Kidney glomerular epithelial cell (primary cell): ENCODE results near the gene ZNF248.
"Not testable (repeated sequence)": the region's sequence is repeated elsewhere in the genome, so short reads cannot be mapped to it uniquely, and the experiment has no call there.

Experiments used
- DNase-seq: peaks from one replicate; lab custom pipeline; 2025; lab: John Stamatoyannopoulos, UW

The ZNF248 gene

GRCh38 chr10:37857287-37858211 is at the start of gene ZNF248:
Gene ZNF248, minus strand, starts transcription at chr10:37857610. Its CDS starts 1,300 bp downstream, at chr10:37856310.
- DNase-seq: peak; percentile 87

GRCh38 chr10:37906382-37906781 is 49.0 kb upstream of the ZNF248 start:
- DNase-seq: no peak

DNA sequence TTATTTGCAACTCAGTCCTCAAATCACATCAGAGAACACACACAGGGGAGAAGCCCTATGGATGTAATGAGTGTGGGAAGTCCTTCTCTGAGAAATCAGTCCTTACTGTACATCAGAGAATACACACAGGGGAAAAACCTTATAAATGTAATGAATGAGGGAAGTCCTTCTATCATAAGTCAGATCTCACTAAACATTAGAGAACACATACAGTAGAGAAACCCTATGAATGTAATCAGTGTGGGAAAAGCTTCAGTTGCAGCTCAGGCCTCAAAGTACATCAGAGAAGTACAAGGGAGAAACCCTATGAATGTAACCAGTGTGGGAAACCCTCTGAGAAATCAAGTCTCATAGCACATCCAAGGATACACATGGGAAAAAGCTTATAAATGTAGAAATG is 39.0 kb upstream of the ZNF248 start:
- DNase-seq: no peak

GRCh38 chr10:37895674-37896073 is 38.3 kb upstream of the ZNF248 start:
- no peak for DNase-seq

DNA sequence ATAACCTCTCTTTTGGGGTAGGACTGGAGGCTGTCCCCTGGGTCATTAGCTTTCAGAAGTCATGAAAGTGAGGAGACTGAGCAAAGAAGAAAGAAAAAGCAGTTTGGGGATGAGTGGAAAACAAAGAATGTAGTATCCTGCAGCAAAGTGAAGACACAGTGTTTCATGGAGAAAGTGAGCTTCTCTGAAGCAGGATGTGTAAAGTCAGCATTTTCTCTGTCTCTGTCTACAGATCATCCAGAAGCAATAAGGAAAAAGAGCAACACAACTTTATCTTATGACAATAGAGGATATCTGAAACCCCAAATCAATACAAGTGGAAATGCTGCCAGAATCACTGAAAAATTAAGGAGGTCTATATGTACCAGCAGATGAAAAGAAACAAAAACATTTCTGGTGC is 28.4 kb upstream of the ZNF248 start:
- DNase-seq: no peak

- DNase-seq: no peak
These were observed 15.5 kb upstream of the ZNF248 start for GRCh38 chr10:37872955-37873354.

DNA sequence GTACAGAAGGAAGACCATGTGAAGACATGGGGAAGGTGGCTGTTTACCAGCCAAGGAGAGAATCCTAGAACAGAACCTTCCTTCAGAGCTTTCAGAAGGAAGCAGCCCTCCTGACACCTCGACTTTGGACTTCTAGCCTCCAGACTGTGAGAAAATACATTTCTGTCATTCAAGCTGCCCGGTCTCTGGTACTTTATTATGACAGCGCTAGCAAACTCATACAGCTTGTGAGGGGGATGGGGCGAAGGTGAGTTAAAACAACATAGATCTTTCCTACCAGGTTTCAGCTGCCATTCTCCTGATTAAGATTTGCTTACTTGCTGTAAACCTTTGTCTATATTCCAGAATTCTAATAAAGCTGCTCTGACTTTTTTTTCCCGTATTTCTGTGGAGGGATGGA is 14.9 kb upstream of the ZNF248 start:
- DNase-seq: no peak

DNA sequence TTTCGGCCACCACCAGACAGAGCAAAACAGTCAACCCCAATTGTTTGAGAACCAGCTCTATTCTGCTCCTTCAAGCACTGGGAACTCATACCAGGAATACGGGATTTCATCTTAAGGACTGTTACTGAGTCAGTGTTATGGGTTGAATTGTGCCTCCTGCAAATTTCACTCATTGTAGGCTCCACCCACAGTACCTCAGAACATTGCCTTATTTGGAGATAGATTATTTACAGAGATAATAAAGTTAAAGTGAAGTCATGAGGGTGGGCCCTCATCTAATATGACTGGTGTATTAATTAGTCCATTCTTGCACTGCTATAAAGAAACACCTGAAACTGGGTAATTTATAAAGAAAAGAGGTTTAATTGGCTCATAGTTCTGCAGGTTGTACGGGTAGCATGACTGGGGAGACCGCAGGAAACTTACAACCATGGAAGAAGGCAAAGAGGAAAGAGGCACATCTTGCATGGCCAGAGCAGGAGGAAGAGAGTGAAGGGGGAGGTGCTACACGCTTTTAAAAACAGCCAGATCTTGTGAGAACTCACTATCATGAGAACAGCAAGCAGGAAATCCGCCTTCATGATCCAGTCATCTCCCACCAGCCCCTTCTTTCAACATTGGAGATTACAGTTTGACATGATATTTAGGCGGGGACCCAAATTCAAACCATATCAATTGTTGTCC is 14.3 kb upstream of the ZNF248 start:
- DNase-seq: no peak

GRCh38 chr10:37871143-37871542 is 13.7 kb upstream of the ZNF248 start:
- DNase-seq: no peak

GRCh38 chr10:37868796-37869195 is 11.4 kb upstream of the ZNF248 start:
- no peak for DNase-seq

DNA sequence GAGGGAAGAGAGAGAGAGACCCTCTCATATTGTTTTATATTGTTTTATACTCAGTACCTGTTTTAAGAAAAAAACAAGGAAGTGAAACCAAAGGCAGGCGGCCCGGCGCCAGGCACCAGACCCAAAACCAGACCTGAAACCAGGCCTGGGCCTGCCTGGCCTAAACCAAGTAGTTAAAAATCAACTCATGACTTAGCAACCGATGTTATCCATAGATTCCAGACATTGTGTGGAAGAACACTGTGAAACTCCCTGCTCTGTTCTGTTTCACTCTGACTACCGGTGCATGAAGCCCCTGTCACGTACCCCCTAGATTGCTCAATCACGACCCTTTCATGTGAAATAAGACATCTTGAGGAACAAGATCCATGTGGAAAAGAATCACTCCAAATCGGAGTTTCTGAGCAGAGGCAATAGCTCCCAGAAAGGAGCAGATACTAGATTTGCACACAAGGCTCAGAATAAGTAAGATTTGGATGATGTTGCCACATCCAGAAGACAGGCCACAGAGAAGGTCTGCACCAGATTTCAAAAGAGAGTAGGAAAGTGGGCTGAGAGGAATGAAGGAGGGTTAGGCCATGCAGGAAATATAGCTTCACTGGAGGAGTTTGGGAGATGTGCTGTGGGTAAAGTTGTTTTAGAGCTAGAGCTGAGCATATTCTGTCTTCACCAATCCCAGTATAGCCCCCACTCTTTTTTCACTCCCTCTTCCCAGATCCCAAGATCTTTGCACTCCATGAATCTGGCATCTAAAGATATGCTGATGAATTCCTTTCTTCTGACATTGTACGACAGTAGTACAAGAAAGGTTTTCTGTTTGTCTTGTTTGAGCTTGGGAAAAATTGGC is 8.8 kb upstream of the ZNF248 start:
- no peak for DNase-seq

DNA sequence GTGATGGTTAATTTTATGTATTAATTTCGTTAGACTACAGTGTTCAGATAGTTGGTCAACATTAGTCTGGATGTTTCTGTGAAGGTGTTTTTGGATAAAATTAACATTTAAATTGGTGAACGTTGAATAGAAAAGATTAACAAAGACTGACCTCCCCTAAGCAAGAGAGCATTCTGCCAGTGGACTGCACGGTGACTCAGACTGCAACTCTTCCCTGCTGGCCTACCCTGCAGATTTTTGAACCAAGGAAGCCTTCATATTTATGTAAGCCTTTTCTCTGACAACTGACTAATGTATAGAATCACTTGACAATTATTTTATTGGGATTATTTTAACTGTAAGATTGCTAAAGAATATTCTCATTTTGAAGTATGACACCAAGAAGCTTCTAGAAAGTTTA is 7.9 kb upstream of the ZNF248 start:
- no peak for DNase-seq

DNA sequence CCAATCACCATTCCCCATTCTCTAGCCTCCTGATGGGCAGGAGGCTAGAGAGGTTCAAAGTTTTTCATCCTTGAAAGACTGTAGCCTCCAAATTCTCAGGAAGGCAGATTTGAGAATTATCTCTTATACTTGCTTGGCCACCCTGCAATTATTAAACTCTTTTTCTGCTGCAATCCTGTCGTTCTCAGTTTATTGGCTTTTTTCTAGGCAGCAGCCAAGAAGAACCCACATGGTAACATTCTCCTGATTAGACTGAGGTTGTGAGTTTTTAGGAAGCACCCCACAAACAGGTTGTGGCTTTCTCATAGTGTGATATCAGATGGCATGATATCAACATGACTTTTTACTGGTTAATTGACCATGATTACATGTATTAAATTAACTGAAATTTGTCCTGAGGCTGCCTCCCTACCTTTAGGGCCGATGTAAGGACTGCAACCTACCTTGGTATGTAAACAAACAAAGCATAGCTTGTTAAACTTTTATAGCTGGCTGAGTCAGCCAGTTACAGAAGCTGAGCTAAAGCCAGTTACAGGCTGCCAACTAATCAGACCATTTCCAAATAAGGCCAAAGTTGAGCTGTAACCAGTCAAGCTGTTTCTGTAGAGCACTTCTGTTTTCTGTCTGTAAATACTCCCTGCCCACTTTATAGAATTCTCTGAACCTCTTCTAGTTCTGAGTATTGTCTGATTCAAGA is 3.2 kb upstream of the ZNF248 start:
- DNase-seq: peak; percentile 16

DNA sequence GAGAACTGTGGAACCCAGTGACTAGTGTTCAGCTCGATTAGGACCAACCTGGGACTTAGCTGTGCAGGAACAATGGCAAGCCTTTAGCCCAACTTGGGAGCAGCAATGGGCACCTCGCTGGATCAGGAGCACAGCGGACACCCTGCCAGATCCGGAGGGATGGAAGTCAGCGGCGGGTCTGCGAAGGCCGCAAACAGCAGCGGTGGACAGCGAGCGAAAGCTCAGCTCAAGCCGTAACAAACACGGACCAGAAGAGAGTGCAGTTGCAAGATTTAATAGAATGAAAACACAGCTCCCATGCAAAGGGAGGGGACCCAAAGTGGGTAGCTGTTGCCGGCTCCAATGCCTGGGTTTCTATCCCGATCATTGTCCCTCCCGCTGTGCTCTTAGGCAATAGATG is 1.9 kb upstream of the ZNF248 start:
- DNase-seq: not testable (repeated sequence)

DNA sequence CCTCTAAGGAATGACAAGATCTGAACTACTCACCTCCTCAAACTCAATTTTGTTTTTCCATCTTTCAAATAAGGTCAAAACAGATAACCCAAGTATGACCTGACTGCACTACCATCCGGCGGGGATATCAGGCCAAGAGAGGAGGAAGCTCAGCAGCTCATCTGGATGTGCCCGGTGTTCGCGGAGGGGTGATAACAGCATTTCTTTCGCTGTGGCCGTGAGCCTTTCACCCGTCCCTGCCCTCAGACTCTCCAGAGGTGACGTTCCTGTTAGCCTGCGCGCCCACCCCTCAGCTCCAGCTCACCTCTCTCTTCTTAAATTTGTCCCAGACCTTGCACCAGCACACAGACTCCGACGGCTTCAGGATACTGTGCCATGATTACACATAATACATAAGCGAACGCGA is 526 bp downstream of the ZNF248 start:
- DNase-seq: peak; percentile 52

- no peak for DNase-seq
These were observed 1.8 kb downstream of the ZNF248 start for GRCh38 chr10:37855636-37856035.

- DNase-seq: no peak
These were observed 2.8 kb downstream of the ZNF248 start for GRCh38 chr10:37854626-37855025.

GRCh38 chr10:37844644-37845043 is 12.8 kb downstream of the ZNF248 start:
- no peak for DNase-seq

DNA sequence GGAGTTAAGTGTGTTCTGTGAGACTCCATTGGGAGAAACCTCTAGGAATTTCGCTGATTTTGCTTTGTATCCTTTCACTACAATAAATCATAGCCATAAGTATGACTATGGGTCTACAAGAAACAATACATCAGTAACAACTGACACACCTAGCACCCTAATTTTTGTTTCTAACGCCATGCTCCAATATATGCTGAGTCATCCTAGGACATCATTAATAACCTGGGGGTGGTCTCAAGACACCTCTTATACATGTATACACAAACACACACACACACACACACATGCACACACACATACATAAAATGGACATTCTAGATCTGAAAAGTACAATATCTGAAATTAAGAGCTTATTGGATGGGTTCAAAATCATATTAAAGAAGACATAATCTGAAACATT is 18.2 kb downstream of the ZNF248 start:
- no peak for DNase-seq

- DNase-seq: no peak
These were observed 25.7 kb downstream of the ZNF248 start for GRCh38 chr10:37831495-37832333.

DNA sequence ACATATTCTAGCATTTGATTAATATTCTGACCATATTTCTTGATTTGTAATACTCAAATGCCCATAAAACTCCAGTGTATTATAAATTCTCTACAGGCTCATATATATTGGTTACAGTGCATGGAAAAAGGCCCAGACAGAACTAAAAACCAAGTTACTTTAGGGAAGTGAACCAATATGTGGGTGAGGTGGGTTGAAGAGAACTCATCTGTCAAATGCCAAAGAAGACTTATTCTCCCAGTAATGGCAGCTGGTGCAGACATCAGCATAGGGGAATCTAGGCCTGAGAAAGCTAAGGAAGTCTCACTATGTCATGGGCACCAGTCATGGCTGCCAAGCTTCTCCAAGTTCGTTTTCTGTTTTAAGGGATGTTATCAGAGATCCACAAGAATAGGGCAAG is 30.6 kb downstream of the ZNF248 start:
- DNase-seq: no peak
